IPS-18c (cell line): ENCODE data around the gene RIMBP2.

Source experiments
- H3K4me3 ChIP-seq: 2 replicates; pipeline ENCODE4 v1.7.0; 2013; ENCODE audit warnings: low read depth, mild to moderate bottlenecking, low read length, moderate library complexity; ENCODE audit not compliant: insufficient read depth
- H3K9me3 ChIP-seq: one replicate; pipeline ENCODE4 v1.6.1; 2013; ENCODE audit warnings: mild to moderate bottlenecking, low read length, moderate library complexity; ENCODE audit not compliant: control insufficient read depth, insufficient read depth

RIMBP2 gene

DNA sequence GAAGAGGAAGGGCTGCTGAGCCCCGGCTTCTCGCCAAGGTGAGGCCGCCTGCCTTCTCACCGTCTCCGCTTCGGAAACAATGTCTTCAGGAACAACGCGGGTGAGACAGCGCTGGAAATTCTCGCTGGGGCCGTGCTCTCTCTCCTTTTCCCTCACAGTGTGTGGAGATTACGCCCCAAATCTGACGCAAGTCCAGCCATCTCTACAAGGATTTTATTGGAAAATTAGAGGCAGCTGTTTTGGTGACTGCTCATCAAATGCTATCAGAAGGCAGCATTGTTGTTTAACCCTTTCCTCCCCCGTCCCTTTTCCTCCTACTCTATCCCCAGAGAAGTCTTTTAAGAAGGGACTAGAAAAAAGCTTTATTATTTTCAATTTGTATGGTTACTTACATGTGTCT lies 324.9 kb downstream of the RIMBP2 start:
- H3K4me3 ChIP-seq: no peak overlapping the region

DNA sequence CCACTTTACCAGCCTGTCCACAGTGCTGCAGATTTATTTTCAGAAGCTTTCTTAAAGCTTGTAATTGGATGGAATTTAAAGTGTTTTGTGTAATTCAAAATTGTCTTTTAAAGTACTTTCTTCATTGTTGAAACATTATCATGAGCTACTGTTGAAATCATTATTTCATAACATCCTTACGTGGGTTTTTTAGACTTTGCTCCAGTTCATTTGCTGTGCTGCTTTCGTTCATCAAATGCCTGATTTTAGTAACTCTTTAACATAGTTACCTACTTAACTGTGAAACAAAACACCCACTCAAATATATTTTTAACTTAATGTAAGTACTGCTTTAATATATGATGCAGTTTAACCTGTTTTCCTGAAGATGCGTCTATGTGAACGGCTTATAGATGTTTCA lies 330.9 kb downstream of the RIMBP2 start:
- no peaks in the 10 kb centered on the region for H3K9me3 ChIP-seq
- no peak overlapping the region for H3K4me3 ChIP-seq

More for the DNA sequence above, 324.9 kb downstream of the RIMBP2 start:
- H3K9me3 ChIP-seq: no peaks in the 10 kb centered on the region

DNA sequence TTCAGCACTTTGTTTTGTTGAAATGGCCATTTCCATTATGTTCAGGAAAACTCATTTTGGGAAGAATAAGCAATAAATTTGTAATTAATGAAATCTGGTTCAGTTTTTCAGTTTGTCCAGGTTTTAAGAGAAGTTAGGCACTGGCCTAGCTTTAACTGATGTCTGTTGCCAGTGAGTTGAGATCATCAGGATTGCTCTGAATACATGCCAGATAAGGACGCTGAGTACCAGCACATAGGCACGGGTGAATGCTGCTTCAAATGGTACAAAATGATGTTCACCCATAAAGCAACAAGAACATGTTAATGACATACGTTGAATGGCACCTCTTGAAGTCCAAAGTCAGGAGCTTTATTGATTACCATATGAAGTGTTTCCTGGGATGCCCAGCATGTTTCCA lies 331.9 kb downstream of the RIMBP2 start:
- H3K9me3 ChIP-seq: no peaks in the 10 kb centered on the region
- no peak overlapping the region for H3K4me3 ChIP-seq

DNA sequence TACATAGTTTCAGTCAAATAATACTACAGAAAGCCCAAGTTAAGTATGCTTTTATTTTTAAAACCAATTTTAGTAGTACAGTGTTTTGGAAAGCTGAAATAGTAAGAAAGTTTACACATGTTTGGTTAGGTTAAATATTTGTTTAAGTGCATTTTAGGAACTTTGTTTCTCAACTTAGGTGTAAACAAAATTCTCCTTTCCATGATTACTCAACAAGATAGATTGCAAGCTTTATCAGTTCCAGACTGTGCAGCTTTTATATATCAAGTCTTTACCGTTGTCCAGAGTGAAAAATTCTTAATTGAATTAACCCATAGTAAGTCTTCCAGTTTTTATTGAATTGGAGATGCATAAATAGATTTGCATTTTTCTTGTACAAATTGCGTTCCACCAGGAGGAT lies 333.3 kb downstream of the RIMBP2 start:
- H3K4me3 ChIP-seq: no peak overlapping the region
- no peaks in the 10 kb centered on the region for H3K9me3 ChIP-seq

DNA sequence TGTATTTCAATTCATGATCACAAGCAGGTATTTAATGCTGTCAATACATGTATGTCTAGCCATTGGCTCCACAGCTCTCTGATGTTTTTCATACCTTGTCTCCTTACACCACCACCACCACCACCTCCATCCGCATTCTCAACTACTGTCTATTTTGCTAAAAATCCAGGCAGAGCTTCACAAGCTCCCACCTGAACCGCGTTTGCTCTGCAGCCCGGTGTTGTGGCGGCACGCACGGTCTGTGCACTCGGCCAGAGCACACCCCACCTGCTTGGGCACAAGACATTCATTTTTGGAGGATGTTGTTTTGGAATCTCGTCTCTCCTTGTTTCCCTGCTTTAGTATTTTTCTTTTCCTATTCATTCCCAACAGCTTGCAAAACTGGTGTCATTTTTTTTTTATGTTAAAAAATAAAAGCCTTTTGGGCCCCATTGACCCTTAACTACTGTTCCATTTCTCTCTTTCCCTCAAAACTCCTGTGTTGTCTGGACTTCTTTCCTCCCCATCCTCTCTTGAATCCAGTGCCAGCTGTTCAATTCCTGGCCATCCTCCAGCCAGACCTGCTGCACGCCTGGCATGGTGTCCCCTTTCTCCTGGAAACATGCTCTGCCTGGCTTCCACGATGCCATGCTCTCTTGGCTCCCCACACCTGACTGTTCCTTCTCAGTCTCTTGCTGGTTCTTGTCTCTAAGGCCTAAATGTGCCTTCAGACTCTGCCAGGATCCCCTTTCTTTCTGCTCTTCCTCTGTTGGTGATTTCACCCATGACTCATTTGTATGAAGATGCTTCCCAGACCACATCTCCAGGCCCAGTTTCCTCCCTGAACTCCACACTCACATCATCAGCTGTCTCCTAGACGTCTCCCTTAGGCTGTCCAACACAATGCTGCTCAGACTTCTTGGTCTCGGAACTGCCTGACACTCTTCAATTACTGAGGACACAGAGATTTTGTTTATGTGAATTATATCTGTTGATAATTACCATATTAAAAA lies 340.5 kb downstream of the RIMBP2 start:
- Histone ChIP-seq H3K9me3 (no peaks in the 10 kb centered on the region), H3K4me3 (no peak overlapping the region)

DNA sequence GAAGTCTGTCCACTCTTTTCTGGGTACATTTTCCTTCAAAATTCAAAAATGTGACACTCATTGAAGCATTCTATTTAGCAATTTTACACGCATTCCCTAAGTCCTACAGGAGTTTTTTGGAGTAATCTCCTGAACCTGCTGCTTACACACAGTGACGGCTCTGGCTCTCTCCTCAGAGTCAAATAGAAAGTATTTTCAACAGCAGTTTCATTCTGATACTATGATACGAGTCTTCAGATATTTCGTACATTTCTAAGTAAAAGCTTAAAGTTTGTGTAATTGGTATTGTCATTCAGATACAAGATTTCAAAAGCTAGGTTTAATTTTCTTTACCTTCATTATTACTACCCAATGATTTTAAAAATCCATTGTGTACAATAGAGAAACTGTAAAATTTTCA lies 342.0 kb downstream of the RIMBP2 start:
- Histone ChIP-seq H3K4me3 (no peak overlapping the region), H3K9me3 (no peaks in the 10 kb centered on the region)

DNA sequence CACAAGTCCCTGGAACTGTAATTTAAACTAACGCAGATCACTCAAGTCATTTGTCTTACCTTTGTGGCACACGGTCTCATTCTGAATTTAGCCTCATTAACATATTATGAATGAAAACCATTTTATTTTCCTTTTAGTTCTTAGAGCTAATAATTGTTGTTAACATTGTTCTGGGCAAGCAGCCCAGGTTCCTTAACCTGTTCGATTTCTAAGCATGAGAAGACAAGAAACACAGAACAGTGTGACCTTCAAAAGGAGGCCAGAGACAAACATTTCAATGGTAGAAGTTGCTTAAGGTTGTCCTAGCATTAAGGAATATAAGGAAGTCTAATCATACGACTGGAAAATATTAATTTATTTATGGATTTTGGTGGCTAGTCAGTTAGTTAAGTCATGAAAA lies 343.2 kb downstream of the RIMBP2 start:
- Histone ChIP-seq H3K4me3 (no peak overlapping the region), H3K9me3 (no peaks in the 10 kb centered on the region)

DNA sequence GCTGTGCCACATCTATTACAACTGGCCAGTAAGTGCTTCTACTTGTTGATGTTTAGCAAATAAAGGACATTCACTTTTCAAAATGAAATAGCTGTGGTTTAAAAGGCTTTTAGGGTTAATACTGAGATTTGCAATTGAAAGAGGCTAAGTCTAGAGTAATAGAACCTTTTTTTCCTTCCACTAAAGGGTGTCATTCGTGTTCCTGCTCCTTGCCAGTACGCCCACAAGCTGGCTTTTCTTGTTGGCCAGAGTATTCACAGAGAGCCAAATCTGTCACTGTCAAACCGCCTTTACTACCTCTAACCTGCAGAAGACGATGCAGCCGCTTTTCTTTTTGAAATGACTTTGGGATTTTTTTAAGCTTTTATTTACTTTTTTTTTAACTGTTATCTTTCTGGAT lies 344.8 kb downstream of the RIMBP2 start:
- Histone ChIP-seq H3K4me3 (no peak overlapping the region), H3K9me3 (no peaks in the 10 kb centered on the region)

DNA sequence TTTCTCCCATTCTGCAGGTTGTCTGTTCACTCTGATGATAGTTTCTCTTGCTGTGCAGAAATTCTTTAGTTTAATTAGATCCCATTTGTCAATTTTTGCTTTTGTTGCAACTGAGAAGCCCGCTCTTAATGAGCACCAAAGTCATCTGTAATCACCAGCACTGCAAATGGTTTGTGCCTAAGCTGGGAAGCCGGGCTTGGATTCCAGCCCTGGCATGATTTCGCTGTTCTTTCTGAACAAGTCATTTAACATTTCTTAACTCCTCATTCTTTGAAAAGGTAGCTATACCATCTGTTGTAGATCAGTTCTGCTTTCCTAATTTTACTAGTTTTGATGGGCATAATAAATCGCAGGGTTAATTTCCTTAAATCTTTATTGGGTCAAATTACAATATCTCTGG lies 346.3 kb downstream of the RIMBP2 start:
- H3K4me3 ChIP-seq: no peak overlapping the region
- no peaks in the 10 kb centered on the region for H3K9me3 ChIP-seq

DNA sequence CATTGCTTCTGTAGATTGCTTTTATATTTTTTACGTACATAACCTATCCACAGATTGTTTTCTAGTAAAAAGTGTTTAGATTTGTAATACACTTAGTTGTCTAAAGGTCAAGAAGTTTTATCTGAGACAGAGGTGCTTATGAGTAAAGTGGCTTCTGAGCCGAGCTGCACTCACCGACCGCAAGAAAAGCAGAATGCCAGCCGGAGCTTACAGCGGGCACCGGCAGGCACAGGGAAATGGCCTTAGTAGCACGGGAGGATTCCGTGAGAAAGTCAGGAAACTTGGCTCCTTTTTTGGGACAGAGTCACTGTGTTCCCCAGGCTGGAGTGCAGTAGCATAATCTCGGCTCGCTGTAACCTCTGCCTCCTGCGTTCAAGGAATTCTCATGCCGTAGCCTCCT lies 348.6 kb downstream of the RIMBP2 start:
- H3K4me3 ChIP-seq: no peak overlapping the region

DNA sequence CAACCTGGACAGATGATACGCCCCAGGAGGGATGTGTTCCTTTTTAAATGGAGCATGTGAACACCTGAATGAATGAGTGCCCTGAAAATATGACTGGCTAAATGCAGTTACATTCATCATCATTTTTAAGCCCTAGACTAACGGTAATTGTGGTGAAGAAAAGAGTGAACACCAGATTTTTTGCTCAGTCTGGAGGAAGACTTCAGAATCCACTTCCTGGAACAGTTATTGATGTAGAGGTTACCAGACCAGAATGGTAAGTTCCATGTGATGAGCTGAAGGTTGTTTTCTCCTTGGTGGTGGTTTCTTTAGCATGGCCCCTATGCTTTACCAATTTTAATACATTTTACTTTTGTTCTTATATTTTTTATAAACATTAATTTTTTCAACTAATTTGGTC lies 349.1 kb downstream of the RIMBP2 start:
- H3K9me3 ChIP-seq: no peaks in the 10 kb centered on the region
- no peak overlapping the region for H3K4me3 ChIP-seq

More for the DNA sequence above, 348.6 kb downstream of the RIMBP2 start:
- no peaks in the 10 kb centered on the region for H3K9me3 ChIP-seq

DNA sequence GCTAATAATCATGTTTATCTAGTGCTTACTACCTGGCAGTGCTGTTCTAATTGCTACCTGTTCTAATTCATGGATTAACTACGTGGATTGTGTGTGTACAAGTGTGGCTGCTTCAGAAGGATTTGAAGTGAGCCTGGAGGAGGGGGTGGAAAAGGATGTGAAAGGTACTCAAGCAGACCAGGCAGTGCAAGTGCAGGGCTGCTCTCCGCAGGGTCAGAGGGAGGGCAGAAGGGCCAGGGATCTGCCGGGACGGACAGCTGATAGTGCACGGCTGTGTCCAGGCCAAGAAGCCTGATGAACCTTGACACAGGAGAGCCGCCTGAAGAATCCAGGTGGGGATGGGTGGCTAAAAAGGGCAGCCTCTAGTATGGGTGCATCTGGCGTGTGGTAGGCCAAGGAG lies 349.9 kb downstream of the RIMBP2 start:
- Histone ChIP-seq H3K4me3 (no peak overlapping the region), H3K9me3 (no peaks in the 10 kb centered on the region)

DNA sequence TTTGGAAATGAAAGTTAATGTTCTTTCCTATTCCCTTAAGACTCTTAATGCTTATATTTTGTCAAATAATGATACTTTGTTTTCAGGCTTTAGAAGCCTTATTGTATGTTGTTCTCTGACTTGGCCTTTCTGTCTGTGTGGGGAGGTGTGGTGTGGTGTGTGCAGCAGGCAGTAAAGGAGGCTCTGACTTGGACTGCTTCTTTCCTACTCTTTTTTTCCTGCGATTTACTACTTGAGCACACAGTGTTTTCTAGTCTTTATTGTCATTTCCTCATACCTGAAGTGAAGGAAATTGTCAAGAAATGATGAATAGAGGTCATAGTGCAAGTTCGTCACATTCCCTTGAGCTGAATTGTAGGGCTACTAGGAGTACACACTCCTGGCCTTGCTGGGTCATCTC lies 351.5 kb downstream of the RIMBP2 start:
- Histone ChIP-seq H3K4me3 (no peak overlapping the region), H3K9me3 (no peaks in the 10 kb centered on the region)

DNA sequence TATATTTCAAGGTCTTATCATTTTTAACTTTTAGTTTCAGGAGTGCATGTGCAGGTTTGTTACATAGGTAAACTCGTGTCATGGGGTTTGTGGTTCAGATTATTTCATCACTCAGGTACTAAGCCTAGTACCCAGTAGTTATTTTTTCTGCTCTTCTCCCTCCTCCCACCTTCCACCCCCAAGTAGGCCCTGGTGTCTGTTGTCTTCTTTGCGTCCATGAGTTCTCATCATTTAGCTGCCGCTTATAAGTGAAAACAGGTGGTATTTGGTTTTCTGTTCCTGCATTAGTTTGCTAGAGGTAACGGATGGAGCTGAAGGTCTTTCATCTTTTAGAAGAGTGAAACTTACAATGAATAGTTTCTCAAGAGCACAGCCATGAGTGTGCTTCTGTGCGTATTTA lies 354.0 kb downstream of the RIMBP2 start:
- Histone ChIP-seq H3K4me3 (no peak overlapping the region), H3K9me3 (no peaks in the 10 kb centered on the region)

DNA sequence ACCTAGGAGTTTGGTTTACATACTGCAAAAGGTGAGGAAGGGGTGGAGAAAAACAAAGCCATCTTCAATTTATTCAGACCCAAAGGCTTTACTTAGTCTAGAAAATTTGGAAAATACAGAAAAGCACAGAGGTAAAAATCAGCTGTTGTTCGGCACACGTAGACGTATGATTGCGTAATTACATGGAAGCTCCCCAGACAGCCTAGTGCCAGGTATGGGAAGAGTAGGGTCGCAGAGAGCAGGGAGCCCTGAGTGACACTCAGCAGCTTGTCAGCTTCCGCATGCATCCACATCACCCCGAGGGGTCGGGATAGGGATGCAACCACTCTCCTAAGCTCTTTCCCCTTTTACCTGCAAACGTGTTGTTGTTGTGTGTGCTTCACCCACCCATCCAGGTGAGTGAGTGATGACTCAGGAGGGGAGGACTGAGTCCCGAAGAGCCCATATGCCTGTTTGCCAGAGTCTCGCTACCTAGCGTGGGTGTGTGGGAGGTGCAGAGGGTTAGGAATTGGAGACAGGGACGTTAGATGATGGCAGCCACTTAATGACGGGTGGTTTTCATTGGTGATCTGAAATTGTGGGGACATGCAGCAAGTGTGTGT lies 358.3 kb downstream of the RIMBP2 start:
- Histone ChIP-seq H3K9me3 (no peaks in the 10 kb centered on the region), H3K4me3 (no peak overlapping the region)

DNA sequence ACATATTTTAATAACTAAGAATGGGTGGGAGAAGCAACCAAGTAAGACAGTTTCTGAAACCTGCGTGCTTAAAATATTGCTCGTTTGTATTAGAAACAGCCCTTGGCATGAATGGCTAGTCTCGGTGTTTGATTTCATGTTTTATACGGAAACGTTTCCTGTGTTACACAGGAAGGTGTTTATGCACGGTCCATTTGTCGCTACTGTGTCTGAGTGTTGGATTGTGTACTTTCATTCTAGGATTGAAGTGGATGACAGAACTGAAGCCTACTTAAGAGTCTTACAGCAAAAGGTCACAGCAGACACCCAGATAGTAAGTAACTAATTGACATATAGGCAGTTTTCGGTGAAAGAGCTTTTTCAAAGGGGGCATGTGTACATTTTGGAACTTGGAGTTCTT lies 358.9 kb downstream of the RIMBP2 start:
- Histone ChIP-seq H3K4me3 (no peak overlapping the region), H3K9me3 (no peaks in the 10 kb centered on the region)

DNA sequence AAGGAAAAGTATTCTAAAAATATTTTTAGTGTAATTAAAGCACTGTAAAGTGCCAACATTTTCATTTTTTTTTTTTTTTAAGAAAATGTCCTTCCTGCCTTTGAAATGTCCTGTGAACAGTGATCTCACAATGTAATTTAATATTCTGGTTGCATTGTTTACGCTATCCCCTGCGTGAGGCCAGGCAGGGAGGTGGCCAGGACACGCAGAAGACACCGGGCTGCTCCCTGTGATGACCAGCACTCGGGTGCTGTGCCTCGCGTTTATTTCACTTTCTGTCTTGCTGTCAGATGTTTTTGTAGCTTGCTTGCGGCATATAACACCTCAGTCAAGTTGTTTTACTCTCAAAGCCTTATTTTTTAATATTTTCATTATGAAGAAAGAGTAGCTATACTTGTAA lies 359.9 kb downstream of the RIMBP2 start:
- no peaks in the 10 kb centered on the region for H3K9me3 ChIP-seq
- no peak overlapping the region for H3K4me3 ChIP-seq

DNA sequence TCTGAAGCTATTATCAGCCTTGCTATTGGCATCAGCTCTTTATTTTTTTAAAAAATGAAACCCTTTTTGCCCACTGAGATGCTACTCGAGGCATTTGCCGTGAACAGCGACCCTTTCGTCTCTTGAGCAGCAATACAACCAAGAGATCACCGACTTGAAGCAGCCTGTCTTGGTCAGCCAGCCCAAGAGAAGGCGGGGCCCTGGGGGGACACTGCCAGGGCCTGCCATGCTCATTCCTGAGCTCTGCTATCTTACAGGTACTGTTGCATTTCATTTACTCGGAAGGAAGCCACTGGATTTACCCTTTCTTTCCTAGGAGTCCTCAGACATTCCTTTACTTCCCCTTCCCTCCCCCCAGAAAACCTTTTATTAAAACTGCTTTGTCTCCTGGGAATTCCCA lies 361.7 kb downstream of the RIMBP2 start:
- Histone ChIP-seq H3K9me3 (no peaks in the 10 kb centered on the region), H3K4me3 (no peak overlapping the region)
